Measurements from ENCODE around the gene C12orf60. TPM values are rescaled to one million over a fixed set of nuclear protein-coding genes. Genes with fewer than 3 reads are reported as not detected.

Gene C12orf60
- total RNA-seq, 1 experiment from 2014 or later: 1.2 TPM

GRCh38 chr12:14802721-14803010 is 804 bp upstream of the C12orf60 start:
- DNase-seq: no peak
- peaks cover 30% of the 10 kb centered on the region for H3K36me3 ChIP-seq

GRCh38 chr12:14803830-14804160 is 325 bp downstream of the C12orf60 start:
- Histone ChIP-seq H3K27ac (peak overlapping the region; percentile 90; the same call in 1 of the 2 replicates), H3K27me3 (no peaks in the 10 kb centered on the region), H3K4me3 (peak overlapping the region; percentile 95), H3K4me1 (peaks cover 13% of the 10 kb centered on the region), H3K36me3 (peaks cover 22% of the 10 kb centered on the region), H3K9me3 (replicated peaks) (no peaks in the 10 kb centered on the region)
- no peak for DNase-seq

More at GRCh38 chr12:14802721-14803010, 804 bp upstream of the C12orf60 start:
- Histone ChIP-seq H3K27me3 (no peaks in the 10 kb centered on the region), H3K9me3 (replicated peaks) (no peaks in the 10 kb centered on the region), H3K27ac (peak overlapping the region; percentile 90), H3K4me1 (peaks cover 13% of the 10 kb centered on the region), H3K4me3 (peak overlapping the region; percentile 95)

GRCh38 chr12:14810167-14810952 is 6.9 kb downstream of the C12orf60 start:
- no peaks in the 10 kb centered on the region for H3K9me3 ChIP-seq (replicated peaks)
- H3K4me3 ChIP-seq: no peak overlapping the region
- no peak for DNase-seq
- H3K27ac ChIP-seq: no peak overlapping the region
- no peaks in the 10 kb centered on the region for H3K36me3 ChIP-seq
- peaks cover under 1% of the 10 kb centered on the region; the same call in 1 of the 2 replicates for H3K4me1 ChIP-seq
- H3K27me3 ChIP-seq: no peaks in the 10 kb centered on the region

- H3K4me3 ChIP-seq: no peak overlapping the region
- no peaks in the 10 kb centered on the region for H3K4me1 ChIP-seq
- H3K27me3 ChIP-seq: no peaks in the 10 kb centered on the region
- H3K36me3 ChIP-seq: no peaks in the 10 kb centered on the region
- DNase-seq: peak; percentile 16 to 40
- no peaks in the 10 kb centered on the region for H3K9me3 ChIP-seq (replicated peaks)
- H3K27ac ChIP-seq: no peak overlapping the region
Observed at GRCh38 chr12:14810953-14811483, 7.5 kb downstream of the C12orf60 start.

GRCh38 chr12:14811486-14811885 is 8.0 kb downstream of the C12orf60 start:
- Histone ChIP-seq H3K27me3 (no peaks in the 10 kb centered on the region), H3K4me3 (no peak overlapping the region), H3K36me3 (no peaks in the 10 kb centered on the region)

GRCh38 chr12:14814014-14814413 is 10.5 kb downstream of the C12orf60 start, which contains the start of gene SMCO3:
TSS of gene SMCO3 (minus strand) at chr12:14814182. CDS start at chr12:14806680, 7,502 bp downstream.
- no peak within 1 kb of the TSS for H3K4me3 ChIP-seq
- no peaks in the 10 kb centered on the region for H3K4me1 ChIP-seq
- H3K36me3 ChIP-seq: no peaks in the 10 kb centered on the region
- no peaks in the 10 kb centered on the region for H3K9me3 ChIP-seq (replicated peaks)
- H3K27me3 ChIP-seq: no peaks in the 10 kb centered on the region
- no peak within 1 kb of the TSS for H3K27ac ChIP-seq
- DNase-seq: no peak

More at GRCh38 chr12:14811486-14811885, 8.0 kb downstream of the C12orf60 start:
- Histone ChIP-seq H3K27ac (no peak overlapping the region), H3K9me3 (replicated peaks) (no peaks in the 10 kb centered on the region), H3K4me1 (no peaks in the 10 kb centered on the region)
- DNase-seq: no peak

GRCh38 chr12:14824012-14824634 is 20.7 kb downstream of the C12orf60 start:
- no peak overlapping the region for H3K27ac ChIP-seq
- no peak for DNase-seq
- H3K4me3 ChIP-seq: no peak overlapping the region
- H3K36me3 ChIP-seq: no peaks in the 10 kb centered on the region
- no peaks in the 10 kb centered on the region for H3K27me3 ChIP-seq
- H3K9me3 ChIP-seq (replicated peaks): no peaks in the 10 kb centered on the region
- no peaks in the 10 kb centered on the region for H3K4me1 ChIP-seq

- no peak overlapping the region for H3K4me3 ChIP-seq
- H3K4me1 ChIP-seq: no peaks in the 10 kb centered on the region
- H3K9me3 ChIP-seq (replicated peaks): no peaks in the 10 kb centered on the region
- H3K36me3 ChIP-seq: no peaks in the 10 kb centered on the region
- no peak for DNase-seq
- no peaks in the 10 kb centered on the region for H3K27me3 ChIP-seq
- no peak overlapping the region for H3K27ac ChIP-seq
Observed at GRCh38 chr12:14825256-14825655, 21.8 kb downstream of the C12orf60 start.

- Histone ChIP-seq H3K36me3 (no peaks in the 10 kb centered on the region), H3K4me1 (no peaks in the 10 kb centered on the region), H3K27me3 (no peaks in the 10 kb centered on the region), H3K9me3 (replicated peaks) (no peaks in the 10 kb centered on the region), H3K27ac (no peak overlapping the region), H3K4me3 (no peak overlapping the region)
- no peak for DNase-seq
Observed at GRCh38 chr12:14826491-14826890, 23.0 kb downstream of the C12orf60 start.

- no peaks in the 10 kb centered on the region for H3K27me3 ChIP-seq
- no peak overlapping the region for H3K4me3 ChIP-seq
- no peak overlapping the region for H3K27ac ChIP-seq
- H3K9me3 ChIP-seq (replicated peaks): no peaks in the 10 kb centered on the region
- no peaks in the 10 kb centered on the region for H3K4me1 ChIP-seq
- H3K36me3 ChIP-seq: no peaks in the 10 kb centered on the region
- no peak for DNase-seq
Observed at GRCh38 chr12:14827043-14827442, 23.6 kb downstream of the C12orf60 start.

- DNase-seq: peak in 1 of 2 experiments; percentile 20
Observed at GRCh38 chr12:14828892-14829291, 25.4 kb downstream of the C12orf60 start.

GRCh38 chr12:14833336-14833735 is 29.9 kb downstream of the C12orf60 start:
- no peak for DNase-seq
- H3K27ac ChIP-seq: no peak overlapping the region
- no peaks in the 10 kb centered on the region for H3K4me1 ChIP-seq
- H3K4me3 ChIP-seq: no peak overlapping the region
- H3K36me3 ChIP-seq: no peaks in the 10 kb centered on the region
- H3K9me3 ChIP-seq (replicated peaks): no peaks in the 10 kb centered on the region
- H3K27me3 ChIP-seq: no peaks in the 10 kb centered on the region

More at GRCh38 chr12:14828892-14829291, 25.4 kb downstream of the C12orf60 start:
- no peaks in the 10 kb centered on the region for H3K36me3 ChIP-seq
- no peaks in the 10 kb centered on the region for H3K4me1 ChIP-seq
- H3K4me3 ChIP-seq: no peak overlapping the region
- no peaks in the 10 kb centered on the region for H3K9me3 ChIP-seq (replicated peaks)
- no peak overlapping the region for H3K27ac ChIP-seq
- no peaks in the 10 kb centered on the region for H3K27me3 ChIP-seq

GRCh38 chr12:14833952-14834351 is 30.5 kb downstream of the C12orf60 start:
- H3K27ac ChIP-seq: no peak overlapping the region
- no peaks in the 10 kb centered on the region for H3K9me3 ChIP-seq (replicated peaks)
- no peaks in the 10 kb centered on the region for H3K4me1 ChIP-seq
- no peak overlapping the region for H3K4me3 ChIP-seq
- DNase-seq: no peak
- no peaks in the 10 kb centered on the region for H3K27me3 ChIP-seq
- no peaks in the 10 kb centered on the region for H3K36me3 ChIP-seq

- Histone ChIP-seq H3K4me3 (no peak overlapping the region), H3K9me3 (replicated peaks) (no peaks in the 10 kb centered on the region), H3K36me3 (no peaks in the 10 kb centered on the region), H3K27me3 (no peaks in the 10 kb centered on the region), H3K27ac (no peak overlapping the region), H3K4me1 (no peaks in the 10 kb centered on the region)
- no peak for DNase-seq
Observed at GRCh38 chr12:14834509-14834908, 31.0 kb downstream of the C12orf60 start.

GRCh38 chr12:14836336-14837210 is 33.1 kb downstream of the C12orf60 start:
- Histone ChIP-seq H3K27ac (no peak overlapping the region), H3K9me3 (replicated peaks) (no peaks in the 10 kb centered on the region), H3K36me3 (no peaks in the 10 kb centered on the region), H3K27me3 (no peaks in the 10 kb centered on the region), H3K4me1 (no peaks in the 10 kb centered on the region), H3K4me3 (no peak overlapping the region)
- no peak for DNase-seq

All from SJCRH30 (cell line).